Mammary epithelial cell (primary cell): ENCODE data around the gene MTFP1.
A peak's percentile ranks its signal among the peaks of the same experiment; 100 is the strongest.

Experiments
- EZH2 ChIP-seq: IDR thresholded peaks from 2 replicates; pipeline ENCODE4 v1.6.1; 2012; ENCODE audit warnings: low read length, inconsistent platforms, borderline replicate concordance
- TF ChIP-seq, protein P1 (sequence below), 2 donors: IDR thresholded peaks in 1 of 2; conservative IDR thresholded peaks in 1 of 2; 2 replicates each; pipeline ENCODE4 v1.5.1; 2011 to 2012; ENCODE audit warnings: inconsistent platforms in 2 of 2, low read length in 2 of 2, mild to moderate bottlenecking in 2 of 2, control low read depth in 1 of 2, low read depth in 1 of 2; ENCODE audit not compliant: insufficient read depth in 1 of 2; ENCODE audit errors: extremely low read depth in 1 of 2

DNA sequence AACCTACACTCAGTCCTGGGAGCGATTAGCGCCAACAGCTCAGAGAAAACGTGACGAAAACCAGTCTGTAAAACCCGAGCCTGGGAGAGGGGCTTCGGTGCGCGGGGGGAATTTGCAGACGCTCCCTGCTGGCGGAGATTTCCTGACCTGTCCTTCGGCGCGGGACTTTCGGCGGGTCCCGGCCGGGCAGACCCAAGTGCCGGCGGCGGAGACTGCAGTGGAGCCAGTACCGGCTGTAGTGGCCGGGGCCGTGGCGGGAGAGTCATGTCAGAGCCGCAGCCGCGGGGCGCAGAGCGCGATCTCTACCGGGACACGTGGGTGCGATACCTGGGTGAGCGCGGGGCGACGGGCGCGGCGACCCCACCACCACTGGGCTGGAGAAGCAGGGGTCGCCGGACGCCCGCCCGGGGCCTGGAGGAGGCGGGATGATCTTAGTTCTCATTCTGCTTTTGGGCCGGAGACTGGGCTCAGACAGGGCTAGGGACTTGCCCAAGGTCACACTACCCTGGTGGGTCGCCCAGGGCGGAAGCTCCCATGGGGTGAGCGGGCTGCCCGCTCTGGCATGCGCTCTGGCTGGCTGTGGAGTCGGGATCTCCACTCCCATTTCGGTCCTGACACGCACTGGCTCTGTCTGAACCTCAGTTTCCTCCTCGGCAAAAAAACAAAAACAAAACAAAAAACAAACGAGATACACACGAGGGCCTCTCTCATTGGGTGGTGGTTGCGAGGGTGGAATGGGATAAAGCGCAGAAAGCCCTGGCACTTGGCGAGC, at the start of gene MTFP1:
- TF ChIP-seq, protein P1, sequence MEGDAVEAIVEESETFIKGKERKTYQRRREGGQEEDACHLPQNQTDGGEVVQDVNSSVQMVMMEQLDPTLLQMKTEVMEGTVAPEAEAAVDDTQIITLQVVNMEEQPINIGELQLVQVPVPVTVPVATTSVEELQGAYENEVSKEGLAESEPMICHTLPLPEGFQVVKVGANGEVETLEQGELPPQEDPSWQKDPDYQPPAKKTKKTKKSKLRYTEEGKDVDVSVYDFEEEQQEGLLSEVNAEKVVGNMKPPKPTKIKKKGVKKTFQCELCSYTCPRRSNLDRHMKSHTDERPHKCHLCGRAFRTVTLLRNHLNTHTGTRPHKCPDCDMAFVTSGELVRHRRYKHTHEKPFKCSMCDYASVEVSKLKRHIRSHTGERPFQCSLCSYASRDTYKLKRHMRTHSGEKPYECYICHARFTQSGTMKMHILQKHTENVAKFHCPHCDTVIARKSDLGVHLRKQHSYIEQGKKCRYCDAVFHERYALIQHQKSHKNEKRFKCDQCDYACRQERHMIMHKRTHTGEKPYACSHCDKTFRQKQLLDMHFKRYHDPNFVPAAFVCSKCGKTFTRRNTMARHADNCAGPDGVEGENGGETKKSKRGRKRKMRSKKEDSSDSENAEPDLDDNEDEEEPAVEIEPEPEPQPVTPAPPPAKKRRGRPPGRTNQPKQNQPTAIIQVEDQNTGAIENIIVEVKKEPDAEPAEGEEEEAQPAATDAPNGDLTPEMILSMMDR (conservative IDR thresholded peaks at IDR 0.05 in 1 of 2, IDR thresholded peaks at IDR 0.05 in 1 of 2; ENCODE audit: extremely low read depth in 1 of 2, insufficient read depth in 1 of 2, low read depth in 1 of 2, low read length in 2 of 2), result peak in 1 of 2 donors; percentile 6
- no peak for TF ChIP-seq EZH2
